Measurements from ENCODE around the gene ZFYVE28.

Gene ZFYVE28

DNA sequence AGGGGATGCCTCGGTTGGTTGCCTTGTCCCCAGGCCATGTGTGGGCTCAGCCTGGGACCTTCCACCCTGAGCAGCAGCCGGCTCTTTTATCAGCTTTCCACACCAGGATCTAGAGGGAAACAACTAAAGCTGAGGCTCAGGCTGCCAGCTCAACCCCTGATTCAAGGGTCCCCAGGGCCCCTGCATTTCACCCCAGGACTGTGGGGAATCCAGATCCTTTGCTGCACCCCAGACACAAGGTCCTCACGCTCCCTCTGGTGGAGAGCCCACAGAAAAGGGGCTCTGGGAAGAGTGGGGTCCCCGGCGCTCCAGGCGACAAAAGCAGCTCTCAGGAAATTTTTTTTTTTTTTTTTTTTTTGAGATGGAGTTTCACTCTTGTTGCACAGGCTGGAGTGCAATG, 64.3 kb downstream of the ZFYVE28 start:
- CTCF ChIA-PET = interaction anchor here (1.7 kb wide), 1 partner anchor 10 kb away, joined by 6 read pairs; no protein-coding TSS in a partner anchor
- POLR2A ChIA-PET = no interaction called here
- DNase-seq (ENCODE audit: extremely low spot score) = no peak
- TF ChIP-seq, protein P1, sequence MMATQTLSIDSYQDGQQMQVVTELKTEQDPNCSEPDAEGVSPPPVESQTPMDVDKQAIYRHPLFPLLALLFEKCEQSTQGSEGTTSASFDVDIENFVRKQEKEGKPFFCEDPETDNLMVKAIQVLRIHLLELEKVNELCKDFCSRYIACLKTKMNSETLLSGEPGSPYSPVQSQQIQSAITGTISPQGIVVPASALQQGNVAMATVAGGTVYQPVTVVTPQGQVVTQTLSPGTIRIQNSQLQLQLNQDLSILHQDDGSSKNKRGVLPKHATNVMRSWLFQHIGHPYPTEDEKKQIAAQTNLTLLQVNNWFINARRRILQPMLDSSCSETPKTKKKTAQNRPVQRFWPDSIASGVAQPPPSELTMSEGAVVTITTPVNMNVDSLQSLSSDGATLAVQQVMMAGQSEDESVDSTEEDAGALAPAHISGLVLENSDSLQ (IDR thresholded peaks at IDR 0.05) = no peak
- TF ChIP-seq NFRKB (IDR thresholded peaks at IDR 0.05) (no peak), SUZ12 (IDR thresholded peaks at IDR 0.05) (no peak), HDGF (IDR thresholded peaks at IDR 0.05; ENCODE audit: borderline replicate concordance) (no peak), TARDBP (IDR thresholded peaks at IDR 0.05) (no peak), FOXK2 (IDR thresholded peaks at IDR 0.05) (no peak), CTBP1 (IDR thresholded peaks at IDR 0.05; ENCODE audit: borderline replicate concordance) (no peak), FOXA1 (IDR thresholded peaks at IDR 0.05) (no peak), SP1 (IDR thresholded peaks at IDR 0.05) (no peak), BHLHE40 (IDR thresholded peaks at IDR 0.05; ENCODE audit: borderline replicate concordance) (no peak), LEF1 (IDR thresholded peaks at IDR 0.05; ENCODE audit: borderline replicate concordance) (no peak), FOXM1 (IDR thresholded peaks at IDR 0.05; ENCODE audit: borderline replicate concordance) (no peak), ELF4 (IDR thresholded peaks at IDR 0.05) (no peak), L3MBTL2 (conservative IDR thresholded peaks at IDR 0.05) (no peak), ZNF384 (IDR thresholded peaks at IDR 0.05) (no peak), ARNT (IDR thresholded peaks at IDR 0.05) (no peak)

DNA sequence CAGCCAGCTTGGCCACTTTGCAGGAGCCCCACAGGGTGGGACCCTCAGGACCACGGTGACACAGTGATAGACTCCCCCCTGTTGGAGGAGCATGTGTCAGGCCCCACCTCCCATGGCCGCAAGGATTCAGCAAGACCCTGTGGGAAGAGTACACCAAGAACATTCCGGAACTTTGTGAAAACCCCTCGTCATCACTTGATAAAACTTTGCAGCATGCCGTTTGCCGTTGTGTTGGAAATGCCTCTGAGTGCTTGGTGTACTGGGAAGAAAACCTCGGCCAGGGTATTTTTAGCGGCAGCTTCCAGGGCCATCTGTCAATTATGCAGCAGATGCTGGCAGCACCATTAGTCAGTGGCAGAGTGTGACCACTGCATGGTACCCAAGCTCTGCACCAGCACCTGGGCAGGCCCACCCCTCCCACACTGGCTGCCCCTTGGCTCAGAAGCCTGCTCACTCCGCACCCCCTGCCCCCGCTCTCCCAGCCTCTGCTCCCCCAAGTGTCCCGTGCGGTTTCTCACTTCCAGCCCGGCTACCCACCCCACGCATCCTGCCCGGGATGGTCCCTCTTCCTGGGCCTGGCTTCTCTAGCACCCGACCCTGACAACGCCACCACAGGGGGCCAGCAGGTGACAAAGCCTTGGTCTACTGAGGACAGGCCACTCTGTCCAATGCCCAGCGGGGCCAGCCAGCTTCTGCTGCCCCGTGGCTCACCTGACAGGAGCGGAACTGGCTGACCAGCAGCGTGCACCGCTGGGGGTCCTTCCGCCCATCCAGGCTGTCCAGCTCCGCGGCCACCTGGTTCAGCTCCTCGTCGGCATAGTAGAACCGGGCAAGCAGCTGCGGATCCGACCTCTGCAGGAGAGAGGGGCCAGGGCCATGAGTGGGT, 65.0 kb downstream of the ZFYVE28 start:
- POLR2A ChIA-PET = no interaction called here
- CTCF ChIA-PET = interaction anchor here (0.6 to 1.7 kb wide), 2 partner anchors 10 to 40 kb away, joined by 4 to 6 read pairs; no protein-coding TSS in a partner anchor
- no peak for DNase-seq (ENCODE audit: extremely low spot score)
- TF ChIP-seq FOXM1 (IDR thresholded peaks at IDR 0.05; ENCODE audit: borderline replicate concordance) (no peak), HDGF (IDR thresholded peaks at IDR 0.05; ENCODE audit: borderline replicate concordance) (no peak), SUZ12 (IDR thresholded peaks at IDR 0.05) (no peak), ARNT (IDR thresholded peaks at IDR 0.05) (no peak), FOXA1 (IDR thresholded peaks at IDR 0.05) (no peak), LEF1 (IDR thresholded peaks at IDR 0.05; ENCODE audit: borderline replicate concordance) (no peak), L3MBTL2 (conservative IDR thresholded peaks at IDR 0.05) (no peak), ELF4 (IDR thresholded peaks at IDR 0.05) (no peak)
- TF ChIP-seq, protein P1 (IDR thresholded peaks at IDR 0.05) = no peak

DNA sequence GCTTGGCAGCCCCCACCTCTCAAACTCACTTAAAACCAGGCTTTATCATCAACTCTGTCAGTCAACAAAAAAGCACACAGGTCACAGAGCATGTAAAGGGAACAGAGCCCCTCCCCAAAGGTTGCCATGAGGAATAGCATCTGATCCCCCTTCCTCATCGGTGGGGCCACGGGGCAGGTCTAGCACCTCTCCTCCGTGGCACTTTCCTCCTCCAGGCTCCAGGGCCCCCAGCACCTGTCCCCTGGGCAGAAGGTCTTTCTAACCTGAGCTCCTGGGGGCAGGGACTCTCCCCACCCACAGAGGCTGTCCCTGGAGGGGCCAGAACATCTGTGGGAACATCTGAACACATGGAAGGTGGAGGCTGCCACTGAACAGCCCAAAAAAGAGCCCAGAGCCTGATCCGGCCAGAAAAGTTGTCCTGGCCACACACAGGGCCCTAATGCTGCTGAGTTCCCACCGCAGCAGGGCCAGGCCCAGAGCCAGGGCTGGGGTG, 65.7 kb downstream of the ZFYVE28 start:
- ChIA-PET CTCF (interaction anchor here (0.6 kb wide), 1 partner anchor 41 kb away, joined by 4 read pairs; no protein-coding TSS in a partner anchor), POLR2A (no interaction called here)
- no peak for TF ChIP-seq L3MBTL2 (conservative IDR thresholded peaks at IDR 0.05)
- no peak for TF ChIP-seq SUZ12 (IDR thresholded peaks at IDR 0.05)
- no peak for TF ChIP-seq NFRKB (IDR thresholded peaks at IDR 0.05)
- TF ChIP-seq BHLHE40 (IDR thresholded peaks at IDR 0.05; ENCODE audit: borderline replicate concordance) = no peak
- no peak for TF ChIP-seq LEF1 (IDR thresholded peaks at IDR 0.05; ENCODE audit: borderline replicate concordance)
- TF ChIP-seq FOXK2 (IDR thresholded peaks at IDR 0.05) = no peak
- no peak for TF ChIP-seq SP1 (IDR thresholded peaks at IDR 0.05)
- TF ChIP-seq TARDBP (IDR thresholded peaks at IDR 0.05) = no peak
- TF ChIP-seq ELF4 (IDR thresholded peaks at IDR 0.05) = no peak
- TF ChIP-seq, protein P1 (IDR thresholded peaks at IDR 0.05) = no peak
- no peak for TF ChIP-seq FOXA1 (IDR thresholded peaks at IDR 0.05)
- DNase-seq (ENCODE audit: extremely low spot score) = no peak

DNA sequence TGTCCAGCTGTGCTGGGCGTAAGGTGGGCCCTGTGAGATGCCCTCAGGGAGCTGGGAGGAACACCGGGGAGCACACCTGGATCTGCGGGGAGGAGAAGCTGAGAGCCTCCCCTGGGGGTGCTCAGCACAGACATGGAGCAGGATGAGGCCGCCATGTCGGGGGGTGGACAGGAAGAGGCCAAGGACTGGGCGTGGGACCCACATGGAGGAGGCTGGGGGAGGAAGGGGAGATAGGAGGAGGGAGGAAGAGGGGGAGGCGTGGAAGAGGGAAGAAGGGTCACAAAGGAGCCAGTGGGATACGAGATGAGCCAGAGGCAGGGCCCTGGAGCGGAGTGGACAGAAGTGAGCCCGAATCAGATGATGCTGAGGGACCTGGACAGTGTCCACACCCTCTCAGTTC, 66.3 kb downstream of the ZFYVE28 start:
- no peak for DNase-seq (ENCODE audit: extremely low spot score)
- ChIA-PET CTCF (no interaction called here), POLR2A (no interaction called here)
- TF ChIP-seq TARDBP (IDR thresholded peaks at IDR 0.05) = no peak
- TF ChIP-seq FOXA1 (IDR thresholded peaks at IDR 0.05) = no peak
- TF ChIP-seq CTBP1 (IDR thresholded peaks at IDR 0.05; ENCODE audit: borderline replicate concordance) = no peak
- TF ChIP-seq FOXK2 (IDR thresholded peaks at IDR 0.05) = no peak
- TF ChIP-seq BHLHE40 (IDR thresholded peaks at IDR 0.05; ENCODE audit: borderline replicate concordance) = no peak
- TF ChIP-seq, protein P1 (IDR thresholded peaks at IDR 0.05) = no peak
- TF ChIP-seq ELF4 (IDR thresholded peaks at IDR 0.05) = no peak

DNA sequence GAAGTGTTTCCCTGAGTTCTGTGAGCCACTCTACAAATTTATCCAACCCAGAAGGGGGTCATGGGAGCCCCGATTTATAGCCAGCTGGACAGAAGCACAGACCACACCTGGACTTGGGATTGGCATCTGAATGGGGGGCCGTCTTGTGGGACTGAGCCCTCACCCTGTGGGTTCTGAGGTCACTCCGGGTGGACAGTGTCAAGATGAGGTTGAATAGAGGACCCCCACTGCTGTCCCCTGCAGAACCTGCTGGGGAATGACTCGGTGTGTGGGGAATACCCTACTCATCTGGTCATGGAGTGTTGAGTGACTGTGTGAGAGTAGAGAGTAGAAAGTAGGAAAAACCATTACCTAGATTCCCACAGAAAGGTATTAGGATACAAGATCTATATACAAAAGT, 67.5 kb downstream of the ZFYVE28 start:
- ChIA-PET POLR2A (no interaction called here), CTCF (interaction anchor here (0.5 kb wide), 1 partner anchor 165 kb away, joined by 4 read pairs; no protein-coding TSS in a partner anchor)
- TF ChIP-seq BHLHE40 (IDR thresholded peaks at IDR 0.05; ENCODE audit: borderline replicate concordance) (no peak), L3MBTL2 (conservative IDR thresholded peaks at IDR 0.05) (no peak), ELF4 (IDR thresholded peaks at IDR 0.05) (no peak), FOXK2 (IDR thresholded peaks at IDR 0.05) (no peak), SUZ12 (IDR thresholded peaks at IDR 0.05) (no peak), ARNT (IDR thresholded peaks at IDR 0.05) (no peak), NFRKB (IDR thresholded peaks at IDR 0.05) (no peak), FOXA1 (IDR thresholded peaks at IDR 0.05) (no peak)
- TF ChIP-seq, protein P1 (IDR thresholded peaks at IDR 0.05) = no peak
- no peak for DNase-seq (ENCODE audit: extremely low spot score)

All from HEK293T (cell line).